SK-N-SH treated with all-trans-retinoic acid at 6 μM for 48 hours (cell line): ENCODE data around the gene ADNP.

ENCODE experiments used
- ATAC-seq: fragments of 200-7000 bp; cut with Tn5 transposase; 3 replicates; pipeline ENCODE4 v1.9.1; 2020; ENCODE audit warnings: mild to moderate bottlenecking, moderate library complexity
- ARNTL ChIP-seq: fragments of 450-650 bp; formaldehyde crosslinking; IDR thresholded peaks from 2 replicates; pipeline ENCODE4 v1.5.0; 2020; ENCODE audit warnings: low read depth, mild to moderate bottlenecking, moderate library complexity, borderline replicate concordance
- BACH2 ChIP-seq: fragments of 250-450 bp; sonication (Bioruptor Pico); IDR thresholded peaks from 2 replicates; pipeline ENCODE4 v1.9.0; 2021; ENCODE audit warnings: mild to moderate bottlenecking, borderline replicate concordance
- CSDC2 ChIP-seq: fragments of 250-450 bp; sonication (Bioruptor Pico); IDR thresholded peaks from 2 replicates; pipeline ENCODE4 v1.5.0; 2020; ENCODE audit warnings: mild to moderate bottlenecking, moderate library complexity
- ESRRG ChIP-seq: fragments of 250-450 bp; sonication (Bioruptor Pico); IDR thresholded peaks from 2 replicates; pipeline ENCODE4 v1.6.1; 2021; ENCODE audit warnings: mild to moderate bottlenecking
- GLIS3 ChIP-seq: fragments of 250-450 bp; sonication (Bioruptor Pico); IDR thresholded peaks from 2 replicates; pipeline ENCODE4 v1.5.0; 2020; ENCODE audit warnings: mild to moderate bottlenecking, moderate library complexity
- ISL1 ChIP-seq: fragments of 250-450 bp; sonication (Bioruptor Pico); IDR thresholded peaks from 2 replicates; pipeline ENCODE4 v2.1.2; 2022; ENCODE audit warnings: mild to moderate bottlenecking, moderate library complexity
- RARB ChIP-seq: fragments of 250-450 bp; sonication (Bioruptor Pico); IDR thresholded peaks from 2 replicates; pipeline ENCODE4 v1.8.0; 2021; ENCODE audit warnings: mild to moderate bottlenecking, moderate library complexity
- SNAI2 ChIP-seq: fragments of 250-450 bp; sonication (Bioruptor Pico); IDR thresholded peaks from 2 replicates; pipeline ENCODE4 v1.5.0; 2020; ENCODE audit warnings: mild to moderate bottlenecking, moderate library complexity
- TCF4 ChIP-seq: fragments of 250-450 bp; sonication (Bioruptor Pico); IDR thresholded peaks from 2 replicates; pipeline ENCODE4 v1.8.0; 2021; ENCODE audit warnings: mild to moderate bottlenecking, moderate library complexity, borderline replicate concordance
- TOX ChIP-seq: fragments of 250-450 bp; sonication (Bioruptor Pico); IDR thresholded peaks from 2 replicates; pipeline ENCODE4 v1.8.0; 2021; ENCODE audit warnings: mild to moderate bottlenecking, moderate library complexity, borderline replicate concordance
- ZC3H10 ChIP-seq: fragments of 250-450 bp; sonication (Bioruptor Pico); IDR thresholded peaks from 2 replicates; pipeline ENCODE4 v1.5.1; 2021; ENCODE audit warnings: mild to moderate bottlenecking, moderate library complexity
- ZFP3 ChIP-seq: fragments of 250-450 bp; sonication (Bioruptor Pico); IDR thresholded peaks from 2 replicates; pipeline ENCODE4 v1.5.0; 2020; ENCODE audit warnings: mild to moderate bottlenecking, moderate library complexity
- ZFP30 ChIP-seq: fragments of 450-650 bp; formaldehyde crosslinking; IDR thresholded peaks from 2 replicates; pipeline ENCODE4 v1.5.0; 2022; ENCODE audit warnings: mild to moderate bottlenecking, moderate library complexity
- ZNF565 ChIP-seq: fragments of 450-650 bp; formaldehyde crosslinking; conservative IDR thresholded peaks from 2 replicates; pipeline ENCODE4 v1.5.0; 2020; ENCODE audit warnings: low read depth, mild to moderate bottlenecking, moderate library complexity
- ZNF70 ChIP-seq: fragments of 450-650 bp; formaldehyde crosslinking; IDR thresholded peaks from 2 replicates; pipeline ENCODE4 v1.5.0; 2020; ENCODE audit warnings: mild to moderate bottlenecking, moderate library complexity
- ZNF8 ChIP-seq: fragments of 450-650 bp; formaldehyde crosslinking; IDR thresholded peaks from 2 replicates; pipeline ENCODE4 v1.5.0; 2020; ENCODE audit warnings: mild to moderate bottlenecking, moderate library complexity
- TF ChIP-seq, protein P1 (sequence below): fragments of 250-450 bp; sonication (Bioruptor Pico); IDR thresholded peaks from 2 replicates; pipeline ENCODE4 v1.8.0; 2020; ENCODE audit warnings: mild to moderate bottlenecking, moderate library complexity, borderline replicate concordance
- TF ChIP-seq, protein P2 (sequence below): fragments of 250-450 bp; sonication (Bioruptor Pico); IDR thresholded peaks from 2 replicates; pipeline ENCODE4 v1.8.0; 2021; ENCODE audit warnings: low read depth, mild to moderate bottlenecking, moderate library complexity, borderline replicate concordance
- TF ChIP-seq, protein P3 (sequence below): fragments of 250-450 bp; sonication (Bioruptor Pico); IDR thresholded peaks from 2 replicates; pipeline ENCODE4 v1.5.0; 2020; ENCODE audit warnings: mild to moderate bottlenecking, moderate library complexity
- TF ChIP-seq, protein P4 (sequence below): fragments of 250-450 bp; sonication (Bioruptor Pico); IDR thresholded peaks from 2 replicates; pipeline ENCODE4 v1.5.1; 2021; ENCODE audit warnings: mild to moderate bottlenecking, moderate library complexity
- TF ChIP-seq, protein P5 (sequence below): fragments of 250-450 bp; sonication (Bioruptor Pico); IDR thresholded peaks from 2 replicates; pipeline ENCODE4 v1.5.1; 2020; ENCODE audit warnings: low read depth, mild to moderate bottlenecking, moderate library complexity

The ADNP gene

DNA sequence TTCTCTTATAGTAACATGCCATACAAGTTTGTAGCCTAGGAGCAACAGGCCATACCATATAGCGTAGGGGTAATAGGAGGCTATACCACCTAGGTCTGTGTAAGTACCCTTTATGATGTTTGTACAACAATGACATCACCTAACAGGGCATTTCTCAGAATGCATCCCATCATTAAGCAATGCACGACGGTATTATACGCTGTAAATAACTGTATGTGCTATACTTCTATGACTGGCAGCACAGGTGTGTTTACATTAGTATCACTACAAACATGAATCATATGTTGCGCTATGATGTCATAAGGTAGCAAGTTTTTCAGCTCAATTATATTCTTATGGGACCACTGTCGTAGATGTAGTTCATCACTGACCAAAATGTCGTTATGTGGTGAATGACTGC, 31.0 kb downstream of the ADNP start (continued):
- TF ChIP-seq, protein P1, sequence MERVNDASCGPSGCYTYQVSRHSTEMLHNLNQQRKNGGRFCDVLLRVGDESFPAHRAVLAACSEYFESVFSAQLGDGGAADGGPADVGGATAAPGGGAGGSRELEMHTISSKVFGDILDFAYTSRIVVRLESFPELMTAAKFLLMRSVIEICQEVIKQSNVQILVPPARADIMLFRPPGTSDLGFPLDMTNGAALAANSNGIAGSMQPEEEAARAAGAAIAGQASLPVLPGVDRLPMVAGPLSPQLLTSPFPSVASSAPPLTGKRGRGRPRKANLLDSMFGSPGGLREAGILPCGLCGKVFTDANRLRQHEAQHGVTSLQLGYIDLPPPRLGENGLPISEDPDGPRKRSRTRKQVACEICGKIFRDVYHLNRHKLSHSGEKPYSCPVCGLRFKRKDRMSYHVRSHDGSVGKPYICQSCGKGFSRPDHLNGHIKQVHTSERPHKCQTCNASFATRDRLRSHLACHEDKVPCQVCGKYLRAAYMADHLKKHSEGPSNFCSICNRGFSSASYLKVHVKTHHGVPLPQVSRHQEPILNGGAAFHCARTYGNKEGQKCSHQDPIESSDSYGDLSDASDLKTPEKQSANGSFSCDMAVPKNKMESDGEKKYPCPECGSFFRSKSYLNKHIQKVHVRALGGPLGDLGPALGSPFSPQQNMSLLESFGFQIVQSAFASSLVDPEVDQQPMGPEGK = no peak
- no peak for TF ChIP-seq TCF4 (CRISPR knock-in tag)
- no peak for TF ChIP-seq TOX
- no peak for TF ChIP-seq ZFP3 (CRISPR knock-in tag)
- TF ChIP-seq SNAI2 (CRISPR knock-in tag) = no peak
- TF ChIP-seq ESRRG (CRISPR knock-in tag) = no peak

DNA sequence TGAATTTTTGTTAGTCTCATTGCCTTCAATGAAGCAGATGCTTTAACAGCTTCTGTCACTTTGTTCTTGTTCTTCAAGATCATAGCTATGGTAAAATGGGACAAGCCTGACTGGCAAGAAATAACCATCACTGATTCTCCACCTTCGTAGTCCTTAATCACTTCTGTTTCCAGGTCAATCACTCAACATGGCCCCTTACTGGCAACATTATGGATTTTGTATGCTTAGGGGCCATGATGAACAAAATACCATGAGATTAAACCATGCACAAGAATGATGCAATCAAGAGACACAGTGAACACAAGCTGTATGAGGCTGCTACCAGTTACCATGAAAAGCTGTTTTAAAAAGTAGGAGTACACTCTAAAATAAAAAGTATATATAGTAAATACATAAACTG, 32.8 kb downstream of the ADNP start:
- ATAC-seq = no peak

DNA sequence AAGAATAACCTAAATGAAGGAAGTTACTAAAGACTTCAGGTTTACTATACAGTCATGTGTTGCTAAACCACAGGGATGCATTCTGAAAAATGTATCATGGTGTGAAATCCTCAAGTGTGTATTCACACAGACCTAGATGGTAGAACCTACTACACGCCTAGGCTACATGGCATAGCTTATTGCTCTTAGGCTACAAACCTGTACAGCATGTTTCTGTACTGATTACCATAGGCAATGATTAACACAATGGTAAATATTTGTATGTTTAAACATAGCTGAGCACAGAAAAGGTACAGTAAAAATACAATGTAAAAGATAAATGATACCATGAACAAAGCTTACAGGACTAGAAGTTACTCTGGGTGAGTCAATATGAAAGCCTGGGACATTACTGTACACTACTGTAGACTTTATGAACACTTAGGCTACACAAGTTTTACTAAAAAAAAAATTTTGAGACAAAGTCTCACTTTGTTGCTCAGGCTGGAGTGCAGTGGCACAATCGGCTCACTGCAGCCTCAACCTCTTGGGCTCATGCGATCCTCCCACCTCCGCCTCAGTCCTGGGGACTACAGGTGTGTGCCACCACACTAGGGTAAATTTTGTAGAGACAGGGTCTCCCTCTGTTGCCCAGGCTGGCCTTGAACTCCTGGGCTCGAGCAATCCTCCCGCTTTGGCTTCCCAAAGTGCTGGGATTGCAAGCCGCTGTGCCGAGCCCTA, 36.0 kb downstream of the ADNP start:
- no peak for ATAC-seq
- no peak for TF ChIP-seq ZNF70
- TF ChIP-seq, protein P2, sequence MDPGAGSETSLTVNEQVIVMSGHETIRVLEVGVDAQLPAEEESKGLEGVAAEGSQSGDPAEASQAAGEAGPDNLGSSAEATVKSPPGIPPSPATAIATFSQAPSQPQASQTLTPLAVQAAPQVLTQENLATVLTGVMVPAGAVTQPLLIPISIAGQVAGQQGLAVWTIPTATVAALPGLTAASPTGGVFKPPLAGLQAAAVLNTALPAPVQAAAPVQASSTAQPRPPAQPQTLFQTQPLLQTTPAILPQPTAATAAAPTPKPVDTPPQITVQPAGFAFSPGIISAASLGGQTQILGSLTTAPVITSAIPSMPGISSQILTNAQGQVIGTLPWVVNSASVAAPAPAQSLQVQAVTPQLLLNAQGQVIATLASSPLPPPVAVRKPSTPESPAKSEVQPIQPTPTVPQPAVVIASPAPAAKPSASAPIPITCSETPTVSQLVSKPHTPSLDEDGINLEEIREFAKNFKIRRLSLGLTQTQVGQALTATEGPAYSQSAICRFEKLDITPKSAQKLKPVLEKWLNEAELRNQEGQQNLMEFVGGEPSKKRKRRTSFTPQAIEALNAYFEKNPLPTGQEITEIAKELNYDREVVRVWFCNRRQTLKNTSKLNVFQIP = no peak
- no peak for TF ChIP-seq BACH2 (CRISPR knock-in tag)
- no peak for TF ChIP-seq TCF4 (CRISPR knock-in tag)
- no peak for TF ChIP-seq ZNF565 (CRISPR knock-in tag)
- TF ChIP-seq, protein P3, sequence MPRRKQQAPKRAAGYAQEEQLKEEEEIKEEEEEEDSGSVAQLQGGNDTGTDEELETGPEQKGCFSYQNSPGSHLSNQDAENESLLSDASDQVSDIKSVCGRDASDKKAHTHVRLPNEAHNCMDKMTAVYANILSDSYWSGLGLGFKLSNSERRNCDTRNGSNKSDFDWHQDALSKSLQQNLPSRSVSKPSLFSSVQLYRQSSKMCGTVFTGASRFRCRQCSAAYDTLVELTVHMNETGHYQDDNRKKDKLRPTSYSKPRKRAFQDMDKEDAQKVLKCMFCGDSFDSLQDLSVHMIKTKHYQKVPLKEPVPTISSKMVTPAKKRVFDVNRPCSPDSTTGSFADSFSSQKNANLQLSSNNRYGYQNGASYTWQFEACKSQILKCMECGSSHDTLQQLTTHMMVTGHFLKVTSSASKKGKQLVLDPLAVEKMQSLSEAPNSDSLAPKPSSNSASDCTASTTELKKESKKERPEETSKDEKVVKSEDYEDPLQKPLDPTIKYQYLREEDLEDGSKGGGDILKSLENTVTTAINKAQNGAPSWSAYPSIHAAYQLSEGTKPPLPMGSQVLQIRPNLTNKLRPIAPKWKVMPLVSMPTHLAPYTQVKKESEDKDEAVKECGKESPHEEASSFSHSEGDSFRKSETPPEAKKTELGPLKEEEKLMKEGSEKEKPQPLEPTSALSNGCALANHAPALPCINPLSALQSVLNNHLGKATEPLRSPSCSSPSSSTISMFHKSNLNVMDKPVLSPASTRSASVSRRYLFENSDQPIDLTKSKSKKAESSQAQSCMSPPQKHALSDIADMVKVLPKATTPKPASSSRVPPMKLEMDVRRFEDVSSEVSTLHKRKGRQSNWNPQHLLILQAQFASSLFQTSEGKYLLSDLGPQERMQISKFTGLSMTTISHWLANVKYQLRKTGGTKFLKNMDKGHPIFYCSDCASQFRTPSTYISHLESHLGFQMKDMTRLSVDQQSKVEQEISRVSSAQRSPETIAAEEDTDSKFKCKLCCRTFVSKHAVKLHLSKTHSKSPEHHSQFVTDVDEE (CRISPR knock-in tag) = no peak
- TF ChIP-seq SNAI2 (CRISPR knock-in tag) = no peak
- TF ChIP-seq, protein P4, sequence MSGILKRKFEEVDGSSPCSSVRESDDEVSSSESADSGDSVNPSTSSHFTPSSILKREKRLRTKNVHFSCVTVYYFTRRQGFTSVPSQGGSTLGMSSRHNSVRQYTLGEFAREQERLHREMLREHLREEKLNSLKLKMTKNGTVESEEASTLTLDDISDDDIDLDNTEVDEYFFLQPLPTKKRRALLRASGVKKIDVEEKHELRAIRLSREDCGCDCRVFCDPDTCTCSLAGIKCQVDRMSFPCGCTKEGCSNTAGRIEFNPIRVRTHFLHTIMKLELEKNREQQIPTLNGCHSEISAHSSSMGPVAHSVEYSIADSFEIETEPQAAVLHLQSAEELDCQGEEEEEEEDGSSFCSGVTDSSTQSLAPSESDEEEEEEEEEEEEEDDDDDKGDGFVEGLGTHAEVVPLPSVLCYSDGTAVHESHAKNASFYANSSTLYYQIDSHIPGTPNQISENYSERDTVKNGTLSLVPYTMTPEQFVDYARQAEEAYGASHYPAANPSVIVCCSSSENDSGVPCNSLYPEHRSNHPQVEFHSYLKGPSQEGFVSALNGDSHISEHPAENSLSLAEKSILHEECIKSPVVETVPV = no peak
- no peak for TF ChIP-seq ZC3H10 (CRISPR knock-in tag)
- TF ChIP-seq ZFP3 (CRISPR knock-in tag) = no peak
- no peak for TF ChIP-seq ZNF8 (CRISPR knock-in tag)
- no peak for TF ChIP-seq ISL1 (CRISPR knock-in tag)
- TF ChIP-seq GLIS3 = no peak
- no peak for TF ChIP-seq CSDC2 (CRISPR knock-in tag)

More for the DNA sequence above, 32.8 kb downstream of the ADNP start:
- TF ChIP-seq CSDC2 (CRISPR knock-in tag) = no peak

DNA sequence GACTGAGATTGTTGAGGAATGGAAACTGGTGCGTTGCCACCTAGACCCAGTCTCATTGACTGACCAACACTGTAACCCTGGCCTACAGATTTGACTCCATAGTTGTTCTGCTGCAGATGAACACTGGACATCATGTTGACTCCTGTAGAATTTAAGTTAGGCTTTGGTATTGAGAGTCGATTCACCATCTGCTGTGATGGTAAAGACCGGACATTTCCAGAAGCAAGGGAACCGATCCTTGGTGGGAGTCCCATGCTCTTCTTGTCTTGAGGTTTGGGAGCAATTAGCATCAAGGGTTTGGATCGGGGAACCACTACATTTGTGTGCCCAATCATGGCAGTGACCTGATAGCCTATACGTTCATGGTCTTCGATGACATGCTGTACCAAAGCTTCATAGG, 37.6 kb downstream of the ADNP start:
- ATAC-seq = no peak
- TF ChIP-seq, protein P5, sequence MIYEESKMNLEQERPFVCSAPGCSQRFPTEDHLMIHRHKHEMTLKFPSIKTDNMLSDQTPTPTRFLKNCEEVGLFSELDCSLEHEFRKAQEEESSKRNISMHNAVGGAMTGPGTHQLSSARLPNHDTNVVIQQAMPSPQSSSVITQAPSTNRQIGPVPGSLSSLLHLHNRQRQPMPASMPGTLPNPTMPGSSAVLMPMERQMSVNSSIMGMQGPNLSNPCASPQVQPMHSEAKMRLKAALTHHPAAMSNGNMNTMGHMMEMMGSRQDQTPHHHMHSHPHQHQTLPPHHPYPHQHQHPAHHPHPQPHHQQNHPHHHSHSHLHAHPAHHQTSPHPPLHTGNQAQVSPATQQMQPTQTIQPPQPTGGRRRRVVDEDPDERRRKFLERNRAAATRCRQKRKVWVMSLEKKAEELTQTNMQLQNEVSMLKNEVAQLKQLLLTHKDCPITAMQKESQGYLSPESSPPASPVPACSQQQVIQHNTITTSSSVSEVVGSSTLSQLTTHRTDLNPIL (CRISPR knock-in tag) = no peak
- TF ChIP-seq GLIS3 = no peak
- no peak for TF ChIP-seq ZNF565 (CRISPR knock-in tag)
- TF ChIP-seq ESRRG (CRISPR knock-in tag) = no peak
- no peak for TF ChIP-seq SNAI2 (CRISPR knock-in tag)
- no peak for TF ChIP-seq RARB
- TF ChIP-seq, protein P4 = no peak
- no peak for TF ChIP-seq CSDC2 (CRISPR knock-in tag)
- TF ChIP-seq, protein P3 (CRISPR knock-in tag) = no peak
- TF ChIP-seq ARNTL (CRISPR knock-in tag) = no peak
- TF ChIP-seq ZFP30 = no peak
- TF ChIP-seq ISL1 (CRISPR knock-in tag) = no peak
- TF ChIP-seq, all 23 proteins: peak for 0
